Measurements from ENCODE around the gene NSUN6.

Gene NSUN6

GRCh38 chr10:18497806-18498369, 153.5 kb downstream of the NSUN6 start:
- no peak for DNase-seq
